ENCODE results near the gene LRMDA. TPM values are rescaled to one million over a fixed set of nuclear protein-coding genes. Genes with fewer than 3 reads are reported as not detected.
A peak's percentile ranks its signal among the peaks of the same experiment; 100 is the strongest.

Gene LRMDA
- total and polyA plus RNA-seq, 2 of the 13 experiments (the other 11 are each of a cell fraction or from before 2014, with no cell fraction given): 13.4 to 22.0 TPM

DNA sequence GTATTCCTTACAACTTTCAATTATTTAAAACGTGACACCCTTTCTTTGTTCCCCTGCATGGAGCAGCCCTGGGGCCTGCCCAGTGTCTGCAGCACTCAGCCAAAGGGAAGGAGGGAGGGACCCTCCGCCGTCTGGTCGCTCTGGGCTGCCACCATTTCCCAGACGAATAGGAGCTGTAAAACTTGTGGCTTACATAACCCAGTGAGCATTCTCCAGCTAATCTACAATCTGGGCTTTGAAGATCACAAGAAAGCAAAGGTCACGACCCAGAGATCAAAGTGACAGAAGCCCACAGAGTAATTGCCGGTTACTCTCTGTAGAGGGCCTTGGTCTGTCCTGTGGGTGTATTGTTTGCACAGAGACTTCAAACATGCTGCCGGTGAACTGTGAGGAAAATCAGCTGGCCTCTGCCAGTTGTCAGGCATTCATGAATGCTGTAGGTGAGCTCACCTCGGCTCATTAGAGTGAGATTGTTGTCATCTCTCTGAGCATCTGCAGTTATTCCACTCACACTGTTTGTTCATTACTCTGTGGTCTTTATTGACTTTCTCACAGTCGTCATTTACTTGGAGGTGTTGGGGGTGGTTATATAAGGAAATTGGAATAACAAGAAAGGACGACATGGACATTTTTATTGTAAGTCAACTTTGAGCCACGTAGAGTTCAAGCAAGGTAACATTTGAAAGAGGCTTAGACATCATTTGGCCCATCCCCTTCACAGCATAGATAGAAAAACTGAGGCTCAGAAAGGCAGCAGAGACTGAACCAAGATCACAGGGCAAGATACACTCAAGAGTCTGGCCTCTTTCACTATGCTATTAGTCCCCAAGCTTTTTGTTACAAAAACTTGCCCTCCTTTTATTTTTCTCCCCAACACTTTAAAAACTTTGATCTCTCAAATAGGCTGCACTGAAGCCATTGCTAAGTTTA is 619.8 kb downstream of the LRMDA start (continued):
- TF ChIP-seq, protein P1, sequence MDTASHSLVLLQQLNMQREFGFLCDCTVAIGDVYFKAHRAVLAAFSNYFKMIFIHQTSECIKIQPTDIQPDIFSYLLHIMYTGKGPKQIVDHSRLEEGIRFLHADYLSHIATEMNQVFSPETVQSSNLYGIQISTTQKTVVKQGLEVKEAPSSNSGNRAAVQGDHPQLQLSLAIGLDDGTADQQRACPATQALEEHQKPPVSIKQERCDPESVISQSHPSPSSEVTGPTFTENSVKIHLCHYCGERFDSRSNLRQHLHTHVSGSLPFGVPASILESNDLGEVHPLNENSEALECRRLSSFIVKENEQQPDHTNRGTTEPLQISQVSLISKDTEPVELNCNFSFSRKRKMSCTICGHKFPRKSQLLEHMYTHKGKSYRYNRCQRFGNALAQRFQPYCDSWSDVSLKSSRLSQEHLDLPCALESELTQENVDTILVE (CRISPR knock-in tag; IDR thresholded peaks at IDR 0.05): peak; percentile 82
- TF ChIP-seq, protein P2, sequence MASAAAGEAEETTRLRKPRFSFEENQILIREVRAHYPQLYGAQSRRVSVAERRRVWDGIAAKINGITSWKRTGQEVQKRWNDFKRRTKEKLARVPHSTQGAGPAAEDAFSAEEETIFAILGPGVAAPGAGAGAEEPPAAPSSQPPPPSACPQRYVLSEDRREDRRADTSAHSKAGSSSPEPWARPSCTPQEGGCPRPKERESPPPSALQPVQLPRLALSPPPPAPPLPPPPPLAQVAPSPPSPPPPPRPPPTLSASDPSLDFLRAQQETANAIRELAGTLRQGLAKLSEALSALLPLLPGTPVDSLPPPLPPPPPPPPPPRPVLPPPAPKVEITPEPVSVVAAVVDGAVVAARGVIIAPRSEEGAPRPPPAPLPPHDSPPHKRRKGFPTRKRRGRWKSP (CRISPR knock-in tag; IDR thresholded peaks at IDR 0.05): peak; percentile 91; the same call in 1 of the 2 replicates
- no peak for TF ChIP-seq SCMH1 (CRISPR knock-in tag; IDR thresholded peaks at IDR 0.05; ENCODE audit: borderline replicate concordance)
- TF ChIP-seq ZNF674 (CRISPR knock-in tag; IDR thresholded peaks at IDR 0.05; ENCODE audit: low read depth): no peak
- TF ChIP-seq ZNF264 (CRISPR knock-in tag; IDR thresholded peaks at IDR 0.05): peak; percentile 88
- TF ChIP-seq ZNF616 (CRISPR knock-in tag; IDR thresholded peaks at IDR 0.05; ENCODE audit: low read depth): 0 out of 2 replicates have a peak, but pooled peaks have one; percentile 53
- TF ChIP-seq TCF7 (IDR thresholded peaks at IDR 0.05; ENCODE audit: low read depth): peak; percentile 100
- TF ChIP-seq GTF3A (CRISPR knock-in tag; conservative IDR thresholded peaks at IDR 0.05): no peak
- TF ChIP-seq ZNF672 (CRISPR knock-in tag; IDR thresholded peaks at IDR 0.05): no peak
- TF ChIP-seq ZNF720 (CRISPR knock-in tag; IDR thresholded peaks at IDR 0.05): no peak
- no peak for TF ChIP-seq HNRNPUL1 (IDR thresholded peaks at IDR 0.05; ENCODE audit: low read depth, low read length)
- peak; percentile 80; the same call in 1 of the 2 replicates for TF ChIP-seq ZMYM3 (CRISPR knock-in tag; IDR thresholded peaks at IDR 0.05)
- 0 out of 2 replicates have a peak, but pooled peaks have one; percentile 52 for TF ChIP-seq PRMT3 (CRISPR knock-in tag; IDR thresholded peaks at IDR 0.05; ENCODE audit: borderline replicate concordance, low read depth)
- TF ChIP-seq KDM4B (CRISPR knock-in tag; IDR thresholded peaks at IDR 0.05): peak; percentile 71; the same call in 1 of the 2 replicates
- TF ChIP-seq, protein P3, sequence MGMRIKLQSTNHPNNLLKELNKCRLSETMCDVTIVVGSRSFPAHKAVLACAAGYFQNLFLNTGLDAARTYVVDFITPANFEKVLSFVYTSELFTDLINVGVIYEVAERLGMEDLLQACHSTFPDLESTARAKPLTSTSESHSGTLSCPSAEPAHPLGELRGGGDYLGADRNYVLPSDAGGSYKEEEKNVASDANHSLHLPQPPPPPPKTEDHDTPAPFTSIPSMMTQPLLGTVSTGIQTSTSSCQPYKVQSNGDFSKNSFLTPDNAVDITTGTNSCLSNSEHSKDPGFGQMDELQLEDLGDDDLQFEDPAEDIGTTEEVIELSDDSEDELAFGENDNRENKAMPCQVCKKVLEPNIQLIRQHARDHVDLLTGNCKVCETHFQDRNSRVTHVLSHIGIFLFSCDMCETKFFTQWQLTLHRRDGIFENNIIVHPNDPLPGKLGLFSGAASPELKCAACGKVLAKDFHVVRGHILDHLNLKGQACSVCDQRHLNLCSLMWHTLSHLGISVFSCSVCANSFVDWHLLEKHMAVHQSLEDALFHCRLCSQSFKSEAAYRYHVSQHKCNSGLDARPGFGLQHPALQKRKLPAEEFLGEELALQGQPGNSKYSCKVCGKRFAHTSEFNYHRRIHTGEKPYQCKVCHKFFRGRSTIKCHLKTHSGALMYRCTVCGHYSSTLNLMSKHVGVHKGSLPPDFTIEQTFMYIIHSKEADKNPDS (CRISPR knock-in tag; IDR thresholded peaks at IDR 0.05): peak; percentile 100
- peak; percentile 100 for TF ChIP-seq NCOA2 (CRISPR knock-in tag; IDR thresholded peaks at IDR 0.05)
- TF ChIP-seq, protein P4, sequence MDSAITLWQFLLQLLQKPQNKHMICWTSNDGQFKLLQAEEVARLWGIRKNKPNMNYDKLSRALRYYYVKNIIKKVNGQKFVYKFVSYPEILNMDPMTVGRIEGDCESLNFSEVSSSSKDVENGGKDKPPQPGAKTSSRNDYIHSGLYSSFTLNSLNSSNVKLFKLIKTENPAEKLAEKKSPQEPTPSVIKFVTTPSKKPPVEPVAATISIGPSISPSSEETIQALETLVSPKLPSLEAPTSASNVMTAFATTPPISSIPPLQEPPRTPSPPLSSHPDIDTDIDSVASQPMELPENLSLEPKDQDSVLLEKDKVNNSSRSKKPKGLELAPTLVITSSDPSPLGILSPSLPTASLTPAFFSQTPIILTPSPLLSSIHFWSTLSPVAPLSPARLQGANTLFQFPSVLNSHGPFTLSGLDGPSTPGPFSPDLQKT (CRISPR knock-in tag; IDR thresholded peaks at IDR 0.05; ENCODE audit: borderline replicate concordance): no peak
- TF ChIP-seq PTBP1 (IDR thresholded peaks at IDR 0.05; ENCODE audit: low read depth, low read length, poor library complexity, severe bottlenecking): no peak
- peak; percentile 66; the same call in 1 of the 2 replicates for TF ChIP-seq ZNF772 (CRISPR knock-in tag; IDR thresholded peaks at IDR 0.05)
- no peak for TF ChIP-seq ZNF180 (CRISPR knock-in tag; IDR thresholded peaks at IDR 0.05; ENCODE audit: borderline replicate concordance, low read depth)
- TF ChIP-seq ZNF749 (CRISPR knock-in tag; IDR thresholded peaks at IDR 0.05; ENCODE audit: borderline replicate concordance): peak; percentile 78; the same call in 1 of the 2 replicates
- peak; percentile 93 for TF ChIP-seq NR2C2 (CRISPR knock-in tag; IDR thresholded peaks at IDR 0.05; ENCODE audit: borderline replicate concordance)
- TF ChIP-seq ZSCAN20 (CRISPR knock-in tag; IDR thresholded peaks at IDR 0.05; ENCODE audit: borderline replicate concordance): 0 out of 2 replicates have a peak, but pooled peaks have one; percentile 61

All from HepG2 (cell line).